ENCODE measurements around the gene GPA33.

Gene GPA33, protein sequence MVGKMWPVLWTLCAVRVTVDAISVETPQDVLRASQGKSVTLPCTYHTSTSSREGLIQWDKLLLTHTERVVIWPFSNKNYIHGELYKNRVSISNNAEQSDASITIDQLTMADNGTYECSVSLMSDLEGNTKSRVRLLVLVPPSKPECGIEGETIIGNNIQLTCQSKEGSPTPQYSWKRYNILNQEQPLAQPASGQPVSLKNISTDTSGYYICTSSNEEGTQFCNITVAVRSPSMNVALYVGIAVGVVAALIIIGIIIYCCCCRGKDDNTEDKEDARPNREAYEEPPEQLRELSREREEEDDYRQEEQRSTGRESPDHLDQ

DNA sequence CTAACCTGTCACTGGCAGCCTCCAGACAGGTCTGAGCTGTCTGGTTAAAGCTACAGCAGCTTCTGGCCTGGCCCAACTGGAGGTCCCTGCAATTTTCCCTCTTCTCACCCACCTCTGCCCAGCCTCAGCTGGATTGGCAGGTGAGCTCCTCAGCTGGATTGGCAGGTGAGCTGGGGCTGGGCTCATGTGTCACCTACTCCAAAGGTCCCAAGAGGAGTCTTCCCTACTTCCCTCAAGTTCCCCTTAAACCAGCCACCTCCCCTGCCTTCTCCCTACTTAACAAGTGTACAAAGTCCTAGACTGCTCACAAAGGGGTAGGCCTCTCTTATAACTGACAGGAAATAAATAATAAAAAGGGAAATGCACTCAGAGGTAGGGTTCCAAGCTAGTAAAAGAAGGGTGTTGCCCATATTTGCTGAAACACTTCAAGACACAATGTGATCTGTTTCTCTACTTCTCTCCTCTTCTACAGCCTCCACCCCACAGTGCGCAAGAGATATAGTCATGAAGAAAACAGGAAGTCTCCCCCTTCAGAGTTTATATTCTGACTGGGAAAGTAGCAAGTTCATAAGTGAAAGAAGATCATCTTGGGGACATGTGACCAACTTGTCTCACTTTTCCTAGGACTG, at the start of gene GPA33:
Gene GPA33, minus strand, starts transcription at position 64 of the 629 bp plus-strand sequence. CDS start 90 bp downstream, outside the sequence.
- no peak for DNase-seq

DNA sequence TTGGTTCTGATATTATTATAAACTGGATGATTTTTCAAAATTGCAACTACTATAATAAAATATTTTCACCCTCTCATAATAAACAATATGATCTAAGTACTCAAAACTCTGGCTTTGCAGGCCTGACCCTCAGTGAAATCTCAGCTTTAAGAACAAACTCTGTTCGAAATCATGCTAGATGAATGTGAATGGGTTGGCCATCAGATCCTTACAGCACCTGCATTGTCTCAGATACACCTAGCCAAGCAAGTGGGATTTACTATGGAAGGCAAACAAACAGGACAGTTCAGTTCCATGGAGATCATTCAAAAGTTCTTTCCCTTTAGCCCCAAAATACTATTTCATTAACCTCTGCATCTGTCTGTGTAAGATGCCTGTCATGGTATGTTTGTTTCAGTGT, 48.5 kb upstream of the GPA33 start:
- DNase-seq, result no peak

DNA sequence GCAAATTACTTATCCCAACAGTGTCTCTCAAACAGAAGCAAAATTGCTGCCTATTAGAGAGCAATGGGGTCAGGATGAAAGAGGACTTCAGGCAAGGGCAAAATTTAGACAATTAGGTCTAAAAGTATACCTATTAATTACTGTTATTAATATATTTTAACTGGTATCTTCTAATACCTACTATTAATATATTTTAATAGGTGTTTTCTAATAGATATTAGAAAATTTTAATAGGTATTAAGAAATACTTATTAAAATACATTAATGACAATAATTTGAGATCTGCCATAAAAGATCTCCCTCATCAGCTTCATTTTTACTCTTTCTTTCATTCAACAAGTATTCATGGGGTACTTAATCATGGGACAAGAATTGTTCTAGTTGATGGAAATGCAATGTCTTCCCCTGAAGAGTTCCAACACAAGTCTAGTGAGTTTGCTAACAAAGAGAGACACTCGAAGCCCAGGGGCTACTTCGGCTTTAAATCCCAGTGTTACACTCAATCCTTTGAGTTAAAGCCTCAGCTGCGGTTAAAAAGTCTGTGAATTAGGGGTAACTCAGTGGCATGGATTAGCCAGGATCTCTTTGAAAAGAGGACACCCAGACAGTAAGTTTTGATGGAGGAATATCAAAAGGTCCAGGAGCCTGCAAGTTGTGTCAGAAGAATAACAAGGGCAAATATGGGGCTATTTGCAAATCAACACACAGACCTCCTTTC, 47.8 kb upstream of the GPA33 start:
- DNase-seq, result no peak

DNA sequence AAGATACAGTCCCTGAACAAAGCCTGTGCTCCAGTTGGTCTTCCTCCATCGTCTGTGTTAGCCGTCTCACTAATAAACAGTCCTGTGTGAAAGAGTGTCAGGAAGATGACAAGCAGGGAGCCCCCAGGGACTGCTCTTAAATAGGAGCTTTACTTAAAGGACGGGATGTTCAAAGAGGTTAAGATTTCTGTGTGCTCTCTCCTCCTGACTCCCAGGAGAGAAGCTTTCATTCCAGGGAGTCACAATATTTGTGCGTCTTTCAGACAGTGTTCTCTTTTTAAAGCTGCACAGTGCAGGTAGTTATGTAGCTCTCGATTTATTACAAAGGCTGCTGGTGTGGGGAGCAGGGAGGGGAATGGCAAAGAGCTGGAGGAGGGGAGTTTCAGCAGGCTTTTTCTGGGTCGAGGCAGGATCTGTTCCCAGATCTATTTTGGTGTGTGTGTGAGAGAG, 47.2 kb upstream of the GPA33 start:
- no peak for DNase-seq

DNA sequence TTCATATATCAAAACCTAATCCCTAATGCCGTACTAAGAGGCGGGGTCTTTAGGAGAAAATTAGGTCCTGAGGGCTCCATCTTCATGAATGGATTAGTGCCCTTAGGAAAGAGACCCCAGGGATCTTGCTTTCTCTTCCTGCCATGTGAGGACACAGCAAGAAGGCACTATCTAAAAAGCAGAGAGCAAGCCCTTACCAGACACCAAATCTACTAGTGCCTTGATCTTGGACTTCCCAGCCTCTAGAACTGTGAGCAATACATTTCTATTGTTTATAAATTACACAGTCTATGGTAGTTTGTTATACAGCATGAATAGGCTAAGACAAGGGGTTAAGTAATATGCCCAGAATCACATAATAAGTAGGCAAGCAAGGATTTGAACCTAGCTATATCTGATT, 46.6 kb upstream of the GPA33 start:
- no peak for DNase-seq

DNA sequence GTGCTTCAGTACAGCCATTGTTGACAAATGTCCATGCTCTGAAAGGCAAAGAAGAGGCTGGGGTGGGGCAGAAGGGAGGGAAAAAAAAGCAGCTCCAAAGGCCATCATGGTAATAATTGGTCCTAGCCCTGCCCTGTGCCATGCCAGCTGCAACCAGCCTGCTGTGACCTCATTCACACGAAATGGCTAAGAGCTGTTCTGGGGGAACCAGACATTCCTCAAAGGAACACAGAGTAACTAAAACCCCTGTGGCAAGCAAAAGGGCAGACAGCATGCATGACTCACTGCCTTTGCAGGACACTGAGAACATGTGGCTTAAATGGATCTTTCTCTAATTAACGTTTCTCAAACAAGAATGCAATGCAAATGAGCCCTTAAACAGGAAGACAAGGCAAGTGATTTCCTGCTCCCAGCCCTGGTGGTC, 46.0 kb upstream of the GPA33 start:
- DNase-seq, result no peak

DNA sequence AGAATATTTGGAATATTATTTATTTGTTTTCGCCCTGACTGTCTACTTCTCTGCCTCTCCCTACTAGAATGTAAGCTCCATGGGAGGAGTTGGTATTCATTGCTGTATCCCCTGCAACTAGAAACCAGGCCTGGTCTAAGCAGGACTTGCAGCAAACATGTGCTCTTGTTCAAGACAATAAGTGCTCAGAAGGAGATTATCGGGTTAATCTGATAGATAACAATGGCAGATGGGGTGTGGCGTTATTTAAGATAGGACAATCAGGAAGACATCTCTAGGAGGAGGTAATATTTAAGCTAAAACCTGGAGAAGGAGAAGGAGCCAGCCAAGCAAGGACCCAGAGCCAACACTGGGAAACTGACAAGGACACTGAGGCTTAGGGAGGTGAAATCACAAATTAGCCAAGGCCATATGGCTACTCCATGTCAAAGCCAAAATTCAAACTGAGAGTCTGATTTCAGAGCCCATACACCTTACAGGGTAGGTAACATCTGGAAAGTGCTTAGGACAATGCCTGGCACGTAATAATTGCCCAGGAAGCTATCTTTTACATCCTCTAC, 45.2 kb upstream of the GPA33 start:
- no peak for DNase-seq

DNA sequence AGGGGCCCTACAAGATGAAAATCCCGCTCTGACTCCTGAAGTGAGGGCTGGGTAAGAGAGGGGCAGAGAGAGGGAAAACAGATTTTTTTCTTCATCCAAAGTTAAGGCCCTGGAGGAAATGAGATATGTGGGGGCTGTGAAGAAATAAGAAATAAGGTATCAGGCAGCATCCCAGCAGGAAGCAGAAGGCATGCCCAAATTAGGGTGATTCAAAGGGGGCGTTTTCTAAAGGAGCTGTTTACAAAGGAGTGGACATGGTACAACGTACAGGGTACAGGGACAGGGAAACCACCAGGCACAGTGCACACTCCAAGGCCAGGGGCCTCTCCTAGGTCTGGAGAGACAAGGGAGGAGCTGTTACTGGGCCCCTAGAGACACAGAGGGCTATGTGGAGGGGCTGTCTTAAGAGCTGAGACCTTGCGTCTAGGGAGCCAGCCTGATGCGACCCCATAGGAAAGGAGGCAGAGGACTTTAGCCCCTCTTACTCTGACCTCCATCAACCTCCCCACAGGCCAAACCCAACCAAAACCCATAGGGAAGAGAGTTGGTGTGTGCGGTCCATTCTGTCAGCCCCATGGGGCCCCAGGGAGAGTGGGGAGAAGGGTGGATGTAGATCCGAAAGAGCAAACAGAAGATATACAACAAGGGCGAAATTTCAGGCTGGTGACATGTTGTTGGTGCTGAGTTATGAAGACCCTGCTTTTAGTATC, 42.3 kb upstream of the GPA33 start:
- no peak for DNase-seq

DNA sequence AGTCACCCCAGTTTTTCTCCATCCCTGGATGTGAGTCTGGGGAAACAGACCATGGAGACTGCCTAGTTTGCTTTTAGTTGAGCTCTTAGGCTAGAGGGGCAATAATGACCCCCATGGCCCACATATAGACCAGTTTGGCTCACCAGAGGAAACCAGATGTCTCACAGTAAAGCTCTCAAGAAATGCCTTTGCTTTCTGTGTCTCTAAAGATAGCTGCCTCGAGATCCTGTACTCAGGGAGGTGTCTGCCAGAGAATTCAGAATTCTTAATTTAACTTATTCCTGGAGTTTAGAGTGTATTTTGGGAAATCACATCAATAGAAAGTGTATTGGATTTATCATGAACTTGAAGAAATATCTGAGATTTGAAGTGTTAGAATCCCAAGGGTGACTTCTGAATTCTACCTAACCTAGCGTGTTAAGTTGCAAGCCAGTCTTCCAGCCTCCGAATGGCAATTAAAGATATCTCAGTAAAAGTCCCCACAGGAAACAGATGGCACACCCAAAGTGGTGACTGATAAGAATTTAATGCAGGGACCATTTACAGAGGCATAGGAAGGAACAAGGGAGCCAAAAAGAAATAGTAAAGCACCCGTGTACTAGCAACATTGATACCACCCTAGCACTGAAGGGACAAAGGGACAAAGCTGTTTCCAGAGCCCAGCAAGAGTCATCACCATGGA, 40.8 kb upstream of the GPA33 start:
- DNase-seq, result no peak

DNA sequence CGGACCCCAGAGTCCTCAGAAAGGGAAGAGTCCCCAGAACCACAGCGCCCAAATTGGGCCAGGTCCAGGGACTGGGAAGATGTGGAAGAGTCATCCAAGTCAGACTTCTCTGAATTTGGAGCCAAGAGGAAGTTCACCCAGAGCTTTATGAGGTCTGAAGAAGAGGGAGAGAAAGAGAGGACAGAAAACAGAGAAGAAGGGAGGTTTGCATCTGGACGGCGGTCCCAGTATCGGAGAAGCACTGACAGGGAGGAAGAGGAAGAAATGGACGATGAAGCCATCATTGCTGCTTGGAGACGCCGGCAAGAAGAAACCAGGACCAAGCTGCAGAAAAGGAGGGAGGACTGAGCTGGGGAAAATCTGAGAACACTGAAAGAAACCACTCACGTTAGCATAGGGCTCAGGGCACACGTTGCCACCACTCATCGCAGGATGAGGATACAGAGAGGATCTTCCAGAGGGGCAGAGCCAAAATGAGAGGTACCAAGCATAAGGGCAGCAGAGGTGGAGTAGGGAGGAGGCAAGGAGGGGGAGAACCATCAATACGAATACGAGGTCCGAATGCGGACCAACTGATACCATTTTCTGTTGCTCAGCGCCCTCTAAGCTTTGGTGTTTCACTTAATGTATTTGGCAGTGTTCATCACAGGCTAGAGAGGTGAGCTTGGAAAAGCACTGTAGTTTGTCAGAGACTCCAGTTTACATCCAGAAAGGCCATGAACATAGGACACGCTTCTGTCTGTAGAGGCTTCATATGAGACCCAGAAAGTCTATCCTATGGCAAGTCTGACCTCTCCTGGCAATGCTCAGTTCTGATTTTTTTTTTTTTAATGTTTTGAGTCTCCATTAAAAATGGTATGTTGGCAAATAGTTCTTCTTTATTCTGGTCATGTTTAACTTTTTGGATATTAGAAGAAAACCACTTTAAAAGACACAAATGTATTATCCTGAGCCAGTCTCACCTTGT, 38.4 kb upstream of the GPA33 start:
- no peak for DNase-seq

DNA sequence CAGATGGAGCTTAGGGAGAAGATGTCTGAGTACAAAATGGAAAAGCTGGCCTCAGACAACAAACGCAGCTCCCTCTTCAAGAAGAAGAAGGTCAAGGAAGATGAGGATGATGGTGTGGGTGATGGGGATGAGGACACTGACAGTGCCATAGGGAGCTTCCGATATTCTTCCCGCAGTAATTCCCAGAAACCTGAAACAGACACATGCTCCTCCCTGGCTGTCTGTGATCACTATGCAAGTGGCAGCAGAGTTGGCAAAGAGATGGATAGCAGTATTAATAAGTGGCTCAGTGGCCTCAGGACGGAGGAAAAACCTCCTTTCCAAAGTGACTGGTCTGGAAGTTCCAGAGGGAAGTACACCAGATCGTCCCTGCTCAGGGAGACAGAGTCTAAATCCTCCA, 37.5 kb upstream of the GPA33 start:
- no peak for DNase-seq

DNA sequence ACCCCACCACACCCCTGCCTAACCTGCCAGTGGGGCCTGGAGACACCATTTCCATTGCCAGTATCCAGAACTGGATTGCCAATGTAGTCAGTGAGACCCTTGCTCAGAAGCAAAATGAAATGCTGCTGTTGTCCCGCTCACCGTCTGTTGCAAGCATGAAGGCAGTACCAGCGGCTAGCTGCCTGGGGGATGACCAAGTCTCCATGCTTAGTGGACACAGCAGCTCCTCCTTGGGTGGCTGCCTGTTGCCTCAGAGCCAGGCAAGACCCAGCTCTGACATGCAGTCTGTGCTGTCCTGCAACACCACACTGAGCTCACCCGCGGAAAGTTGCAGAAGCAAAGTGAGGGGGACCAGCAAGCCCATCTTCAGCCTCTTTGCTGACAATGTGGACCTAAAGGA, 37.1 kb upstream of the GPA33 start:
- no peak for DNase-seq

DNA sequence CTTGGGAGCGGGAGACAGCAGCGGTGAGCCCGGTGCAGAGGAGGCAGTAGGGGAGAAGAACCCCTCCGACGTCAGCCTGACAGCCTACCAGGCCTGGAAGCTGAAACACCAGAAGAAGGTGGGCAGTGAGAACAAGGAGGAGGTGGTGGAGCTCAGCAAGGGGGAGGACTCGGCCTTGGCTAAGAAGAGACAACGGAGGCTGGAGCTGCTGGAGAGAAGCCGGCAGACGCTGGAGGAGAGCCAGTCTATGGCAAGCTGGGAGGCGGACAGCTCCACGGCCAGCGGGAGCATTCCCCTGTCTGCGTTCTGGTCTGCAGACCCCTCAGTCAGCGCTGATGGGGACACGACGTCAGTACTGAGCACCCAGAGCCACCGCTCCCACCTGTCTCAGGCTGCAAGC, 36.6 kb upstream of the GPA33 start:
- no peak for DNase-seq

DNA sequence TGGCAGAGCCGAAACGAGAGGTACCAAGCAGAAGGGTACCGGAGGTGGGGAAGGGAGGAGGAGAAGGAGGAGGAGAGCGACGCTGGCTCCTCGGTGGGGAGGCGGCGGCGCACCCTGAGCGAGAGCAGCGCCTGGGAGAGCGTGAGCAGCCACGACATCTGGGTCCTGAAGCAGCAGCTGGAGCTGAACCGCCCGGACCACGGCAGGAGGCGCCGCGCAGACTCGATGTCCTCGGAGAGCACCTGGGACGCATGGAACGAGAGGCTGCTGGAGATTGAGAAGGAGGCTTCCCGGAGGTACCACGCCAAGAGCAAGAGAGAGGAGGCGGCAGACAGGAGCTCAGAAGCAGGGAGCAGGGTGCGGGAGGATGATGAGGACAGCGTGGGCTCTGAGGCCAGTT, 36.1 kb upstream of the GPA33 start:
- no peak for DNase-seq

DNA sequence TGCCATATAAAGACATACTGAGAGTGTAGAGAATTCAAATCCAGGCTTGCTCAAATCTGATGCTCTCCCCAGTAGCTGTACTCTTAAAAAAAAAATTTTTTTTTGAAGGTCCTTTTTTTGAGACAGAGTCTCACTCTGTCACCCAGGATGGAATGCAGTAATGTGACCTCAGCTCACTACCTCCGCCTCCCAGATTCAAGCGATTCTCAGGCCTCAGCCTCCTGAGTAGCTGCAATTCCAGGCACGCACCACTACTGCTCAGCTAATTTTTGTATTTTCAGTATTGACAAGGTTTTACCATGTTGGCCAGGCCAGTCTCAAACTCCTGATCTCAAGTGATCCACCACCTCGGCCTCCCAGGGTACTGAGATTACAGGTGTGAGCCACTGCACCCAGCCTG, 32.4 kb upstream of the GPA33 start:
- no peak for DNase-seq

DNA sequence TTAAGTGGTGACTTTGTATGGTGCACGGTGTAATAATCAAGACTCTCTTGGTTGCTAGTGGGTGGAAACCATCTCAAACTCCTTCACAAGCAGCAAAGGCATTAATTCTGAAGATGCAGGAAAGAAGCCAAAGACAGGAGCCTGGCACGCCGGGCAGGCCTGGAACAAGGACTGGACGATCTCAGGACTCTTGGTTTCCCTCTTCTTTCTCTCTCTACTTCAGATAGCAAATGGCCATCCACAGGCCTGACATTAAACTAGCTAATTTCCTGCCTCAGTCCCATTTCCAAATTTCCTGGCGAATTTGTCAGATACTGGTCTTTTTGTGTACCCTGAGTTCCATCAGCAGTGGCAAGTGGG, 31.9 kb upstream of the GPA33 start:
- DNase-seq, result no peak

DNA sequence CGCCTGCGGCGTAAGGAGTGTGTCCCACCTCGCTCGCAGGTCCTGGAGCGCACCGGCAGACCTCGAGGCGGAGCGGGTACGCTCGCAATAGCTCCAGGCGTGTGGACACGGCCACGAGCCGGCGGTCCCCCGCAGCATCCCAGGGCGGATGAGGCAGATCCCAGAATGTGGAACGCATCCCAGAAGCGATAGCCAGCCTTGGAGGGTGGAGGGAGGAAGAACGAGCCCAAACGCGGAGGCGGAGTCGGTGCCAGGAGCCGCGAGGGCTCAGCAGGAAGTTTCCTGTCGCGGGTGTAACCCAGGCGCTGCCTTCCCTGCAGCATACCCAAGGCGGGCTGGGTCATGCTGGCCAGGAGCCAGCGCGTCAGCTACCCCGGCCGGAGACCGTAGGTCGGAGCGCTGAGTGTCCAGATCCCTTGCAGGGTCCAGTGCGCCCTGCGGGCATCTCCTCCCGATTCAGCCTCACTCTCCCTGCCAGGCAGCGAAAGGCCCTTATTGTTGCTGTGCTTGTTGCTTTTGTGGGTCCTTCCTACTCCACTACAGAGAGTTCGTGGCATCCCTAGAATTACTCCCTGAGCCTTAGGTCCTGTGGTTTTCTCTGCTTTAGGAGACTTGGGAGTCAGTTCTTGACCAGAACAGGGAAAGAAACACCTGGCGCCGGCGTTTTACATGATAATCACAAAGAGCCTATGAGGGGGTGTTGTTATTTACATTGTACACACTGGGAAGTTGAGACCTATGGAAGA, 31.4 kb upstream of the GPA33 start:
- no peak for DNase-seq

DNA sequence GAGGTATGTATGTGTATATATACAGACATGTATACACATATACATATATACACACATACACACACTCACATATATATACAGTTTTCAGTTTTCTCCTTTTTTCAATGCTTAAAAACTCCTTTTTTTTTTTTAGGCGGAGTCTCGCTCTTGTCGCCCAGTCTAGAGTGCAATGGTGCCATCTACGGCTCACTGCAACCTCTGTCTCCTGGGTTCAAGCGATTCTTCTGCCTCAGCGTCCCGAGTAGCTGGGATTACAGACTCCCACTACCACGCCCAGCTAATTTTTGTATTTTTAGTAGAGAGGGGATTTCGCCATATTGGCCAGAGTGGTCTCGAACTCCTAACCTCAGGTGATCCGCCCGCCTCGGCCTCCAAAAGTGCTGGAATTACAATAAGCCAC, 30.7 kb upstream of the GPA33 start:
- DNase-seq, result no peak

DNA sequence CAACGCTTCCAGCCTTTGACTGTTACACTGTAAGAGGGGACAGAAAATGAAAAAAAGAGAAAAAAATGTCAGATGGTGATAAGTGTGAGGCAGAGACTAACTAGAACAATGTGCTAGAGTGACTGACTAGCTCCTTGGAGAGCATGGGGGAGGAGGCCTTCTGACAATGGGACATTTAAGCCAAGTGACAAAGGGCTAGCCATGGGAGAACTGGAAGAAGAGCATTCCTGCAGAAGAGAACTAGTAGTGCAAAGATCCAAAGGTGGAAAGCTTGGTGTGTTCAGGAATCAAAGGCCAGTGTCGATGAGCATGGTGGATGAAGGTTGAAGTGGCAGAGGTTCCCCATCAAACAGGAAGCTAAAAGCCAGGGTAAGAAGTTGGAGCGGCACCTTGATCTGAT, 29.5 kb upstream of the GPA33 start:
- no peak for DNase-seq

DNA sequence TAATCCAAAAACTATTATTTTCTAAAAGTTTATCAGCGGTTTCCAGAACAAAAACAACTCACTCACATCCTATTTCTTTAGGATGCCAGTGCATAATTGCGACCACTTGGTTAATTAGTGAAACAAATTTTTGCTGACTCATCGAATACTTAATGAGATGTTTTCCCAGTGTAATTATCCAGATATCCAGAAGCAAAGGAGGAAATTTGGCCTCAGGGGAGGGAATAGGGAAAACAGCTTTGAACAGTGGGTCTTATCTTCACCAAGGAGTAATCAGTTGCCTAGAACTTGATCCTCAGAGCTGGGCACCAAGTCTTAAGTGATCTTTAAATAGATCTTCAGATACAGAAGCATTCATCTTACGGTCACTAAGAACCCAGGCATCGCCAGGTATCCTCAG, 28.0 kb upstream of the GPA33 start:
- no peak for DNase-seq

DNA sequence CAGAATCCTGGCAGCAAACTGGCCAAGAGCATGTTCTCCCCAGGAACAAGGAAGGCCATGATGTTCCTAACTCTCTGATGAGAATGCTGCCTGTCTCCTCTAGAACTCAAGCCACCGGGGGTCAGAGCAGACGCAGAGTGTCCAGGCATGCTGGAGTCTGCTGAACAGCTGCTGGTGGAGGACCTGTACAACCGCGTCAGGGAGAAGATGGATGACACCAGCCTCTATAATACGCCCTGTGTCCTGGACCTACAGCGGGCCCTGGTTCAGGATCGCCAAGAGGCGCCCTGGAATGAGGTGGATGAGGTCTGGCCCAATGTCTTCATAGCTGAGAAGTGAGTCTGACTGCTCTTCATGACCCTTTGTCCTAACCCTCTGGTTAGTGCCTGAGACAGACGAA, 27.0 kb upstream of the GPA33 start:
- no peak for DNase-seq
